OCI-LY1 (cell line): ENCODE results near the gene SUSD6.

Experiments used
- EZH2 ChIP-seq: fragments of 200-600 bp; sonication (generic), shearing (Covaris generic); IDR thresholded peaks from 2 replicates; pipeline ENCODE4 v1.8.0; 2017; ENCODE audit warnings: borderline replicate concordance, mixed run types, mild to moderate bottlenecking, antibody characterized with exemption, low read length, moderate library complexity, mixed read lengths
- TF ChIP-seq, protein P1 (sequence below): fragments of 200-600 bp; sonication (generic), shearing (Covaris generic); IDR thresholded peaks from 2 replicates; pipeline ENCODE4 v1.5.1; 2017; ENCODE audit warnings: mild to moderate bottlenecking, antibody characterized with exemption, low read length, moderate library complexity, mixed read lengths

DNA sequence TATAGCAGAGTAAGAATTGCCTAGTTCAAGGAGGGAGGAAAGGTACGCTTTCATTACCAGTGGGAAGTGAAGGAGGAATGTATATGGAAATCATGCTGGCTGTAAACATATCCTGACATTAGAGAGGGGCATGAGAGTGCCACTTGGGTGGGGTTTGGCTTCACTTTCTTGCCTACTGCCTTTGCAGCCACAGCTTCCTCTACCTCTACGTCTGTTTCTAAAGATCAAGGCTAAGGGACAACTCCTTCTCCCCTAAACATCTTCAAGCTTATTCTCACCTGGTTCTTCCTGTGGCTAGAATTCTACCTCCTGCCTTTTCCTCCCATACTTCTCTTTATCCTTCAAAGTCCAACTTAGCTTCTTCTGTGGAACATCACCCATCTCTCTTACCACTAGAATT lies 58.0 kb downstream of the SUSD6 start:
- TF ChIP-seq, protein P1, sequence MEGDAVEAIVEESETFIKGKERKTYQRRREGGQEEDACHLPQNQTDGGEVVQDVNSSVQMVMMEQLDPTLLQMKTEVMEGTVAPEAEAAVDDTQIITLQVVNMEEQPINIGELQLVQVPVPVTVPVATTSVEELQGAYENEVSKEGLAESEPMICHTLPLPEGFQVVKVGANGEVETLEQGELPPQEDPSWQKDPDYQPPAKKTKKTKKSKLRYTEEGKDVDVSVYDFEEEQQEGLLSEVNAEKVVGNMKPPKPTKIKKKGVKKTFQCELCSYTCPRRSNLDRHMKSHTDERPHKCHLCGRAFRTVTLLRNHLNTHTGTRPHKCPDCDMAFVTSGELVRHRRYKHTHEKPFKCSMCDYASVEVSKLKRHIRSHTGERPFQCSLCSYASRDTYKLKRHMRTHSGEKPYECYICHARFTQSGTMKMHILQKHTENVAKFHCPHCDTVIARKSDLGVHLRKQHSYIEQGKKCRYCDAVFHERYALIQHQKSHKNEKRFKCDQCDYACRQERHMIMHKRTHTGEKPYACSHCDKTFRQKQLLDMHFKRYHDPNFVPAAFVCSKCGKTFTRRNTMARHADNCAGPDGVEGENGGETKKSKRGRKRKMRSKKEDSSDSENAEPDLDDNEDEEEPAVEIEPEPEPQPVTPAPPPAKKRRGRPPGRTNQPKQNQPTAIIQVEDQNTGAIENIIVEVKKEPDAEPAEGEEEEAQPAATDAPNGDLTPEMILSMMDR: no peak
- no peak for TF ChIP-seq EZH2
